Loucy (cell line): ENCODE data around the gene CDH4.

Experiments
- H2AFZ ChIP-seq: fragments of 200-600 bp; sonication (generic); 2 replicates; pipeline ENCODE4 v1.6.0; 2016; ENCODE audit warnings: antibody characterized with exemption, mild to moderate bottlenecking, low read length, moderate library complexity
- H3F3A ChIP-seq: fragments of 200-600 bp; 2 replicates; pipeline ENCODE4 v1.6.0; 2016; ENCODE audit warnings: antibody characterized with exemption, low read depth, mild to moderate bottlenecking
- H3K27me3 ChIP-seq: fragments of 200-600 bp; sonication (generic); 2 replicates; pipeline ENCODE4 v1.6.1; 2014; ENCODE audit warnings: low read length, mild to moderate bottlenecking; ENCODE audit not compliant: insufficient read depth, poor library complexity, severe bottlenecking
- H3K36me3 ChIP-seq: fragments of 200-600 bp; sonication (generic); 2 replicates; pipeline ENCODE4 v1.6.1; 2016; ENCODE audit warnings: low read length; ENCODE audit not compliant: insufficient read depth
- H3K4me1 ChIP-seq: fragments of 200-600 bp; sonication (generic); 2 replicates; pipeline ENCODE4 v1.5.1; 2014; ENCODE audit warnings: low read length, mild to moderate bottlenecking; ENCODE audit not compliant: insufficient read depth, poor library complexity, severe bottlenecking
- H3K4me2 ChIP-seq: fragments of 200-600 bp; sonication (generic); 2 replicates; pipeline ENCODE4 v1.6.0; 2014; ENCODE audit warnings: antibody characterized with exemption, low read length, low read depth, mild to moderate bottlenecking; ENCODE audit not compliant: poor library complexity, severe bottlenecking
- H3K4me3 ChIP-seq: fragments of 200-600 bp; sonication (generic); 2 replicates; pipeline ENCODE4 v1.5.1; 2014; ENCODE audit warnings: low read length, mild to moderate bottlenecking, mixed read lengths; ENCODE audit not compliant: poor library complexity, severe bottlenecking
- H3K79me2 ChIP-seq: fragments of 200-600 bp; sonication (generic); 2 replicates; pipeline ENCODE4 v1.6.1; 2014; ENCODE audit warnings: low read length; ENCODE audit not compliant: insufficient read depth
- H3K9ac ChIP-seq: fragments of 200-600 bp; sonication (generic); 2 replicates; pipeline ENCODE4 v1.6.0; 2014; ENCODE audit warnings: mild to moderate bottlenecking, low read depth, low read length, moderate library complexity; ENCODE audit not compliant: poor library complexity, severe bottlenecking
- H3K9me2 ChIP-seq: fragments of 200-600 bp; sonication (generic); replicated peaks from 2 replicates; pipeline ENCODE4 v1.6.1; 2016; ENCODE audit warnings: low read depth, low read length, mixed read lengths
- H3K9me3 ChIP-seq: fragments of 200-600 bp; sonication (generic); 2 replicates; pipeline ENCODE4 v1.6.1; 2014; ENCODE audit warnings: mild to moderate bottlenecking, antibody characterized with exemption, low read length, low read depth; ENCODE audit not compliant: insufficient read depth
- H4K20me1 ChIP-seq: fragments of 200-600 bp; sonication (generic); 2 replicates; pipeline ENCODE4 v1.6.0; 2014; ENCODE audit warnings: antibody characterized with exemption, low read length, mild to moderate bottlenecking; ENCODE audit not compliant: insufficient read depth, poor library complexity, severe bottlenecking
- CTCF ChIP-seq: fragments of 200-600 bp; sonication (generic); conservative IDR thresholded peaks from 2 replicates; pipeline ENCODE4 v1.5.1; 2014; ENCODE audit warnings: mild to moderate bottlenecking, antibody characterized with exemption, low read length
- EZH2phosphoT487 ChIP-seq: fragments of 200-600 bp; IDR thresholded peaks from 2 replicates; pipeline ENCODE4 v1.6.1; 2018; ENCODE audit warnings: antibody characterized with exemption, mild to moderate bottlenecking, moderate library complexity, borderline replicate concordance

CDH4 gene

GRCh38 chr20:61560361-61560853 lies 308.3 kb downstream of the CDH4 start:
- Histone ChIP-seq H3K9me3 (no peaks in the 10 kb centered on the region), H3K27me3 (no peaks in the 10 kb centered on the region), H3K36me3 (peaks cover 5% of the 10 kb centered on the region; the same call in 1 of the 2 replicates), H3K4me2 (no peak overlapping the region), H3K9ac (no peak overlapping the region), H3K79me2 (peaks cover 7% of the 10 kb centered on the region; the same call in 1 of the 2 replicates), H3F3A (no peaks in the 10 kb centered on the region), H4K20me1 (no peaks in the 10 kb centered on the region), H3K4me1 (no peaks in the 10 kb centered on the region), H3K4me3 (no peak overlapping the region), H2AFZ (no peak overlapping the region), H3K9me2 (no peaks in the 10 kb centered on the region)
- TF ChIP-seq CTCF (peak; percentile 42), EZH2phosphoT487 (no peak)

GRCh38 chr20:61561111-61561830 lies 309.2 kb downstream of the CDH4 start:
- Histone ChIP-seq H3K4me2 (no peak overlapping the region), H3K9ac (no peak overlapping the region), H3K4me3 (no peak overlapping the region), H3K4me1 (no peaks in the 10 kb centered on the region), H3K79me2 (peaks cover 12% of the 10 kb centered on the region; the same call in 1 of the 2 replicates), H3K27me3 (no peaks in the 10 kb centered on the region), H2AFZ (no peak overlapping the region), H3K36me3 (peaks cover 5% of the 10 kb centered on the region; the same call in 1 of the 2 replicates), H3K9me2 (no peaks in the 10 kb centered on the region), H3F3A (no peaks in the 10 kb centered on the region), H3K9me3 (no peaks in the 10 kb centered on the region), H4K20me1 (no peaks in the 10 kb centered on the region)
- no peak for TF ChIP-seq CTCF
- TF ChIP-seq EZH2phosphoT487, result no peak

GRCh38 chr20:61562491-61562890 lies 310.4 kb downstream of the CDH4 start:
- H3K4me3 ChIP-seq, result no peak overlapping the region
- TF ChIP-seq EZH2phosphoT487 (no peak), CTCF (no peak)

More at GRCh38 chr20:61562491-61562890, 310.4 kb downstream of the CDH4 start:
- Histone ChIP-seq H3K9ac (no peak overlapping the region), H3F3A (no peaks in the 10 kb centered on the region), H3K27me3 (no peaks in the 10 kb centered on the region), H3K36me3 (peaks cover 5% of the 10 kb centered on the region; the same call in 1 of the 2 replicates), H4K20me1 (no peaks in the 10 kb centered on the region), H3K79me2 (peaks cover 12% of the 10 kb centered on the region; the same call in 1 of the 2 replicates), H3K9me3 (no peaks in the 10 kb centered on the region), H3K4me1 (no peaks in the 10 kb centered on the region), H2AFZ (no peak overlapping the region), H3K4me2 (no peak overlapping the region), H3K9me2 (no peaks in the 10 kb centered on the region)
